CD14-positive monocyte (primary cell): Measurements from ENCODE around the gene TYR. TPM values are rescaled to one million over a fixed set of nuclear protein-coding genes. Genes with fewer than 3 reads are reported as not detected.
"Not testable (repeated sequence)": the region's sequence is repeated elsewhere in the genome, so short reads cannot be mapped to it uniquely, and the experiment has no call there.

Experiments used
- DNase-seq, 3 donors: peaks; one replicate each; pipeline ENCODE4 v3.0.0-alpha.2; 2011 to 2022
- H2AFZ ChIP-seq: 2 replicates; pipeline ENCODE4 v1.6.0; 2012; ENCODE audit warnings: mild to moderate bottlenecking, low read depth, low read length, inconsistent platforms; ENCODE audit not compliant: insufficient read depth, poor library complexity, severe bottlenecking
- H3K27ac ChIP-seq, 2 donors: 1 replicate in 1 of 2; 2 replicates in 1 of 2; pipeline ENCODE4 v1.5.1; 2012 to 2013; ENCODE audit warnings: low read length in 2 of 2, control low read depth in 1 of 2, inconsistent platforms in 1 of 2, low read depth in 1 of 2, mild to moderate bottlenecking in 1 of 2
- H3K27me3 ChIP-seq, 2 donors: one replicate each; pipeline versions ENCODE4 v1.6.0 to v1.6.1; 2011 to 2013; ENCODE audit warnings: low read length in 2 of 2; ENCODE audit not compliant: control insufficient read depth in 2 of 2, insufficient read depth in 2 of 2
- H3K36me3 ChIP-seq, 2 donors: replicated peaks in 1 of 2; 1 replicate in 1 of 2; 2 replicates in 1 of 2; pipeline versions ENCODE4 v1.5.1 to v1.6.1; 2012 to 2013; ENCODE audit warnings: low read length in 2 of 2, control low read depth in 1 of 2, inconsistent platforms in 1 of 2, mild to moderate bottlenecking in 1 of 2; ENCODE audit not compliant: insufficient read depth in 2 of 2, control insufficient read depth in 1 of 2
- H3K4me1 ChIP-seq, 2 donors: 1 replicate in 1 of 2; 2 replicates in 1 of 2; pipeline versions ENCODE4 v1.5.1 to v1.6.1; 2012 to 2013; ENCODE audit warnings: low read length in 2 of 2, control low read depth in 1 of 2, inconsistent platforms in 1 of 2, mild to moderate bottlenecking in 1 of 2, moderate library complexity in 1 of 2; ENCODE audit not compliant: insufficient read depth in 2 of 2, control insufficient read depth in 1 of 2
- H3K4me2 ChIP-seq: replicated peaks from 2 replicates; pipeline ENCODE3; 2012; ENCODE audit warnings: low read length, moderate library complexity, mild to moderate bottlenecking; ENCODE audit not compliant: poor library complexity, severe bottlenecking; ENCODE audit errors: extremely low read depth
- H3K4me3 ChIP-seq, 3 experiments: fragments of 200-600 bp in 1 of 3; sonication (generic) in 1 of 3; replicated peaks in 1 of 3; 1 replicate in 2 of 3; 2 replicates in 1 of 3; pipeline ENCODE4 v1.5.1; 2011 to 2013; ENCODE audit warnings: low read length in 3 of 3, mild to moderate bottlenecking in 3 of 3, control low read depth in 2 of 3, low read depth in 2 of 3, inconsistent platforms in 1 of 3, moderate library complexity in 1 of 3
- H3K79me2 ChIP-seq: 2 replicates; pipeline ENCODE4 v1.6.0; 2012; ENCODE audit warnings: mild to moderate bottlenecking, control low read depth, inconsistent platforms, low read length, moderate library complexity; ENCODE audit not compliant: insufficient read depth
- H3K9ac ChIP-seq: 2 replicates; pipeline ENCODE4 v1.6.0; 2017; ENCODE audit warnings: low read length, mild to moderate bottlenecking; ENCODE audit not compliant: insufficient read depth, poor library complexity, severe bottlenecking
- H3K9me3 ChIP-seq, 2 donors: replicated peaks in 1 of 2; 1 replicate in 1 of 2; 2 replicates in 1 of 2; pipeline versions ENCODE4 v1.5.1 to v1.6.1; 2012 to 2013; ENCODE audit warnings: low read length in 2 of 2, control low read depth in 1 of 2; ENCODE audit not compliant: control insufficient read depth in 1 of 2, insufficient read depth in 1 of 2
- H4K20me1 ChIP-seq: 2 replicates; pipeline ENCODE4 v1.6.0; 2012; ENCODE audit warnings: mild to moderate bottlenecking, low read length, control low read depth, moderate library complexity; ENCODE audit not compliant: insufficient read depth
- H3K27ac Mint-ChIP-seq, 7 donors: one replicate each; pipeline ENCODE4 v1.8.0; 2020; ENCODE audit warnings: mild to moderate bottlenecking in 7 of 7, mixed read lengths in 7 of 7, moderate library complexity in 6 of 7, inconsistent platforms in 2 of 7
- H3K27me3 Mint-ChIP-seq, 3 donors: one replicate each; pipeline ENCODE4 v1.8.0; 2021 to 2022; ENCODE audit warnings: low read depth in 3 of 3, mild to moderate bottlenecking in 3 of 3, mixed read lengths in 3 of 3, moderate library complexity in 3 of 3, inconsistent platforms in 1 of 3
- H3K36me3 Mint-ChIP-seq, 2 donors: one replicate each; pipeline ENCODE4 v1.8.0; 2020; ENCODE audit warnings: mixed read lengths in 2 of 2, inconsistent platforms in 1 of 2, mild to moderate bottlenecking in 1 of 2
- H3K4me1 Mint-ChIP-seq: one replicate; pipeline ENCODE4 v1.8.0; 2020; ENCODE audit warnings: mild to moderate bottlenecking, mixed read lengths
- H3K4me3 Mint-ChIP-seq, 2 donors: one replicate each; pipeline ENCODE4 v1.8.0; 2020; ENCODE audit warnings: mild to moderate bottlenecking in 2 of 2, mixed read lengths in 2 of 2, moderate library complexity in 1 of 2
- H3K9me3 Mint-ChIP-seq, 7 donors: one replicate each; pipeline ENCODE4 v1.8.0; 2020 to 2022; ENCODE audit warnings: mixed read lengths in 7 of 7, mild to moderate bottlenecking in 6 of 7, moderate library complexity in 6 of 7, inconsistent platforms in 2 of 7
- WGBS: methylation state at CpG from one replicate; pipeline ENCODE4 v1.1.5; 2013; ENCODE audit warnings: missing lambda C conversion rate; ENCODE audit not compliant: insufficient coverage; 5-methylcytosine and 5-hydroxymethylcytosine counted together
- intact Hi-C, 2 donors: fragments of 100-400 bp; cut with micrococcal nuclease; formaldehyde crosslinking; loops; one replicate each; pipeline versions ENCODE4 v1.15.0 to v1.15.1; 2023
- polyA plus RNA-seq, 3 donors: library from polyadenylated mRNA; depleted of rRNA in 1 of 3; unstranded in 2 of 3; stranded (reverse) in 1 of 3; fragments of 300-500 nt in 2 of 3; fragments of >200 nt in 1 of 3; fragmentation: Illumina TruSeq in 2 of 3; gene quantifications; 1 replicate in 2 of 3; 2 replicates in 1 of 3; pipeline ENCODE4 v1.2.3, GENCODE V29; 2012 to 2021

Gene TYR
- polyA plus RNA-seq, 3 donors, result not detected

- H4K20me1 ChIP-seq, H3K9ac ChIP-seq, H3K9me3 Mint-ChIP-seq, H3K4me3 Mint-ChIP-seq, H3K79me2 ChIP-seq, H3K27ac Mint-ChIP-seq, H3K27ac ChIP-seq, H3K27me3 Mint-ChIP-seq, H3K27me3 ChIP-seq, H3K4me2 ChIP-seq, H3K9me3 ChIP-seq, H2AFZ ChIP-seq, H3K4me1 ChIP-seq, DNase-seq, H3K4me1 Mint-ChIP-seq, H3K4me3 ChIP-seq, H3K36me3 ChIP-seq, intact Hi-C loops, H3K36me3 Mint-ChIP-seq: not testable (repeated sequence)
- no CpG with 5 or more reads among the region's 1 CpG for WGBS
Observed at GRCh38 chr11:89333704-89334103, 156.0 kb downstream of the TYR start.

- H3K36me3 ChIP-seq, H3K4me1 Mint-ChIP-seq, DNase-seq, H3K27me3 ChIP-seq, H3K9ac ChIP-seq, H3K27ac ChIP-seq, intact Hi-C loops, H2AFZ ChIP-seq, H3K9me3 ChIP-seq, H3K27ac Mint-ChIP-seq, H3K36me3 Mint-ChIP-seq, H3K4me1 ChIP-seq, H3K4me2 ChIP-seq, H3K4me3 Mint-ChIP-seq, H4K20me1 ChIP-seq, H3K27me3 Mint-ChIP-seq, H3K9me3 Mint-ChIP-seq, H3K4me3 ChIP-seq, H3K79me2 ChIP-seq: not testable (repeated sequence)
- no CpG with 5 or more reads among the region's 4 CpGs for WGBS
Observed at GRCh38 chr11:89337100-89337650, 159.5 kb downstream of the TYR start.

GRCh38 chr11:89338073-89338472 lies 160.4 kb downstream of the TYR start:
- H3K27me3 Mint-ChIP-seq, H3K4me1 ChIP-seq, H3K9me3 ChIP-seq, H4K20me1 ChIP-seq, H2AFZ ChIP-seq, H3K27me3 ChIP-seq, H3K4me1 Mint-ChIP-seq, H3K36me3 ChIP-seq, H3K27ac ChIP-seq, H3K27ac Mint-ChIP-seq, H3K9me3 Mint-ChIP-seq, H3K36me3 Mint-ChIP-seq, DNase-seq, H3K4me3 Mint-ChIP-seq, H3K4me2 ChIP-seq, H3K9ac ChIP-seq, H3K4me3 ChIP-seq, intact Hi-C loops, H3K79me2 ChIP-seq: not testable (repeated sequence)
- WGBS, result no CpG with 5 or more reads among the region's 2 CpGs

GRCh38 chr11:89340450-89340849 lies 162.8 kb downstream of the TYR start:
- H3K4me3 Mint-ChIP-seq, H3K36me3 Mint-ChIP-seq, H3K27ac Mint-ChIP-seq, H3K9ac ChIP-seq, DNase-seq, H3K36me3 ChIP-seq, H3K9me3 ChIP-seq, H3K4me2 ChIP-seq, H3K27me3 ChIP-seq, H2AFZ ChIP-seq, H3K79me2 ChIP-seq, H3K27ac ChIP-seq, H3K9me3 Mint-ChIP-seq, H3K27me3 Mint-ChIP-seq, H3K4me1 Mint-ChIP-seq, intact Hi-C loops, H3K4me3 ChIP-seq, H4K20me1 ChIP-seq, H3K4me1 ChIP-seq: not testable (repeated sequence)
